HG03280 (cell line): Measurements from ENCODE around the gene RNF103.
A peak's percentile ranks its signal among the peaks of the same experiment; 100 is the strongest.
"Not testable (repeated sequence)": the region's sequence is repeated elsewhere in the genome, so short reads cannot be mapped to it uniquely, and the experiment has no call there.

Experiments used
- ATAC-seq: cut with Tn5 transposase; IDR thresholded peaks from one replicate; pipeline ENCODE4 v1.9.1; 2021; ENCODE audit warnings: mild to moderate bottlenecking, moderate library complexity; ENCODE audit not compliant: unreplicated experiment

Gene RNF103

GRCh38 chr2:86627550-86627949 is 3.9 kb upstream of the RNF103 start:
- no peak for ATAC-seq

GRCh38 chr2:86625096-86625495 is 1.4 kb upstream of the RNF103 start:
- no peak for ATAC-seq

GRCh38 chr2:86624267-86624547 is 542 bp upstream of the RNF103 start:
- ATAC-seq: no peak

- peak; percentile 45 for ATAC-seq
These were observed 597 bp downstream of the RNF103 start for GRCh38 chr2:86623043-86623493.

- ATAC-seq: no peak
These were observed 1.1 kb downstream of the RNF103 start for GRCh38 chr2:86622519-86623042.

GRCh38 chr2:86621280-86621943 is 2.3 kb downstream of the RNF103 start:
- ATAC-seq: no peak

- peak; percentile 41 for ATAC-seq
These were observed 5.9 kb downstream of the RNF103 start for GRCh38 chr2:86617738-86618137.

- ATAC-seq: peak; percentile 50
These were observed 6.5 kb downstream of the RNF103 start for GRCh38 chr2:86617153-86617552.

GRCh38 chr2:86616502-86616901 is 7.2 kb downstream of the RNF103 start:
- no peak for ATAC-seq

- no peak for ATAC-seq
These were observed 8.1 kb downstream of the RNF103 start for GRCh38 chr2:86615596-86615995.

- no peak for ATAC-seq
These were observed 10.2 kb downstream of the RNF103 start for GRCh38 chr2:86613515-86613914.

- no peak for ATAC-seq
These were observed 12.8 kb downstream of the RNF103 start for GRCh38 chr2:86610871-86611270.

GRCh38 chr2:86608832-86609410 is 14.7 kb downstream of the RNF103 start:
- no peak for ATAC-seq

- ATAC-seq: no peak
These were observed 19.8 kb downstream of the RNF103 start for GRCh38 chr2:86603905-86604304.

- no peak for ATAC-seq
These were observed 24.7 kb downstream of the RNF103 start for GRCh38 chr2:86598966-86599365.

GRCh38 chr2:86596118-86596517 is 27.5 kb downstream of the RNF103 start:
- no peak for ATAC-seq

GRCh38 chr2:86593266-86593665 is 30.4 kb downstream of the RNF103 start:
- no peak for ATAC-seq

- no peak for ATAC-seq
These were observed 31.0 kb downstream of the RNF103 start for GRCh38 chr2:86592547-86593230.

GRCh38 chr2:86589701-86590100 is 34.0 kb downstream of the RNF103 start:
- ATAC-seq: not testable (repeated sequence)

GRCh38 chr2:86584151-86584913 is 39.3 kb downstream of the RNF103 start:
- no peak for ATAC-seq

- ATAC-seq: no peak
These were observed 43.1 kb downstream of the RNF103 start for GRCh38 chr2:86580560-86580959.
